Measurements from ENCODE around the gene CD44.
"Not testable (repeated sequence)": the region's sequence is repeated elsewhere in the genome, so short reads cannot be mapped to it uniquely, and the experiment has no call there.

The CD44 gene

DNA sequence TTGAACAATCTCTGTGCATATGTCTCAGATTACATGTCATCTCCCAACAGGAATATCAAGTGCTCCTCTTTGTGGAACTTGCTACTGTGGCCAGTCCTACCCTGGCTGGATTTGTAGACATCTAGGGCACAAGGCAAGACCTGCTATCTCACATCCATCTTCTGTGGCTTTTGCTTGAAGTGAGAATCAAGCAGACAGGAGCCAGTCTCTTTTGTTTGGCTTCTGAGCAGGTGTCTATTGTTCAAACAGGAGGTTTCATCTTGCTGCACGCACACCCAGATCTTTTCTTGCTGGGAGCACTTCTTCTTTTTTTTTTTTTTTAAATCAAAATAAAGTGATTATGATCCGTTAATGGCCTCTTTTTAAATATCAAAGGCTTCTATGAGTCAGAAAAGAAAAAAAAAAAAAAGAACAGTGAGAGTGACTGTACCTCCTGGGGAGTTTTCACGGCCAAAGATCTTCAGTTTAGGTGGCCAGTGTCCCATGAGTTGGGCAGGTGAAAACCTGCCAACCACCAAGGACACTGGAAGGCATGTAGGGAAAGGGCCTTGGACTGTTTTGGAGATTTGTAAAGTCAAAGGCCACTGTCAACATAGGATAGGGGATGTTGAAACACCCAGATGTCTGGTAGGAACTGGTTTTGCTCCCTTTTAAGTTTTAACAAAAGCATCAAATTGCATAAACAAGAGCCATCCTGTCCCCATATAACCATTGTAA, 78.1 kb downstream of the CD44 start:
- no peak for DNase-seq

DNA sequence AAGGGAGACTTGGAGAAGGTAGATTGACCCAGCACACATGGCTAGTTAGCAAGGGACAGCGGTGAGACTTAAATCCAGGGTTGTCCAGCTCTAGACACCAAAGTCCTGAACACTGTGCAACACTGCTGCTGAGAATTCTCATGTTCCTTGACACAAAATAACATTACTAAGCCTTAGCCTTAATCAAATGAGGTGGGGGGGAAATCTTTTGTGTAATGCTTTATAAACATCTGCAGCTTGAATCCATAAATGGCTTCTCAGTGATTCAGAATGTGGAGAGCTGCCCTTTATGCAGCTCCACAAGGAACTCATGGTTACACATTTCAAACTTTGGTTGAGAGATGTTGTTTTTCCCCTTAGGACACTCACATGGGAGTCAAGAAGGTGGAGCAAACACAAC, 80.0 kb downstream of the CD44 start:
- no peak for DNase-seq

DNA sequence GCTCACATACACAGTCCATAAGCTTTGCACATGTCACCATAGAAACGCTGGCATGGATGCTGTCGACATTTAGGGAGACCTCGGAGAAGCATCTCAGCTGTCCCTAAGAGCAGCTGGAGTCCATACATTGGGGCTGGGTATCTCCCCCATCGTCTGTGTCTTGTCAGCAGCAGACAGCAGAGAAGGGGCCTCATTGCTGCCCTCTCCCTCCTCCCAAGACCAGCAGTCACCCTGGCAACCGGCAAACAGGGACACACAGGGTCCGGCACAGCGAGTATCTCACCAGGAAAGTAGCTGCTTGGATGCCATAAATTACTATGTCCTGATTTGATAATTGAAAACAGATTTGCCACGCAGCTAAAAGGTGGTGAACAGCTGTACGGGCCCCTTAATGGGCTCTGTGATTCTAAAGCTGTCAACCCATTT, 84.4 kb downstream of the CD44 start:
- no peak for DNase-seq

DNA sequence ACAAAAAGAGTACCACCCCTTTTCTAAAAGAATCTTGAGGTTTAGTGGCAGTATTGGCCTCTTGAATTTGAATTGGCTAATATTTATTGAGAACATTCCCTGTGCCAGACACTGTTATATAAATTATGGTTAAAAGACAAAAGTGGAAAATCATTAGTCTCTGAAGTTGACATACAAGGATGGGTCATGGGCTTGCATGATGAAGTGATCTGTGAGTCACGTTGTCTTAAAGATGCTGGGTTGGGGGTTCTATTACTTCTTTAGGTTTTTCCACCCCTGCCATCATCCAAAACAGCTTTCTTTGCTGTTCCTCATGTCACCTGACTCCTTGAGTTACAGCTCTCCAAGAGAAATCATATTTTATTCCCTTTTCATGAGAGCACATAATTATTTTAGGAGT, 85.0 kb downstream of the CD44 start:
- no peak for DNase-seq

DNA sequence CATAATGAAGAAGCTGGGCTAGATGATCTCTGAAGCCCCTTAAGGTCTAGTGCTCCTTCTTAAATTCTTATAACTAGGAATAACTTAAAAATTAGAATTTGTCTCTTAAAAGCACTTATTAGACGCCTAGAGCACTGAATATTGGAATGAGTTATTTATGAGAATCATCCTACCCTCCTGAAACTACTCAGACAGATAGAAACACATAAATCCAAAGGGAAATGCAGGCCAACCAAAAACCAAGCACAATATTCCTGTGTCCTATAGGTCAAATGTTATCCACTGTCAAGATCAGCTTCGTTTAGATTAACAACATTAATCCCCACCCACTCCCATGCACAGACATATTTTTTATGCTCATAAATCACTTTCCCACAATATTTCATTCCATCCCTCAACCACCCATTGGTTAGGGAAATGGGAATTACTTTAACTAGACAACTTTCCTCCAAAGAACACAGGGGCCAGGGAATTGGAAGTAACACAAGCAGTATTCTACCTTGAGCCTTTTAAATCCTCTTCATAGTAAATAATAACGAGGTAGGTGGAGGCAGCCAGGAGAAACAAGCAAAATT, 87.1 kb downstream of the CD44 start:
- DNase-seq = no peak

DNA sequence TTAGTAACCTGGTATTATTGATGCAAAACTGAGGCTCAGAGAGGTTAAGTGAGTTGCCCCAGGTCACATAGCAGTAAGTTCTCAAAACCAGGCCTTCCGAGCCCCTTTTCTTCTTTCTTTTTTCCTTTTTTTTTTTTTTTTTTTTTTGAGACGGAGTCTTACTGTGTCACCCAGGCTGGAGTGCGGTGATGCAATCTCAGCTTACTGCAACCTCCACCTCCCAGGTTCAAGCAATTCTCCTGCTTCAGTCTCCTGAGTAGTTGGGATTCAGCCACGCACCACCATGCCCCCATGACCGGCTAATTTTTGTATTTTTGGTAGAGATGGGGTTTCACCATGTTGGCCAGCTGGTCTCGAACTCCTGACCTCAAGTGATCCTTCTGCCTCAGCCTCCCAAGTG, 87.8 kb downstream of the CD44 start:
- DNase-seq = not testable (repeated sequence)

DNA sequence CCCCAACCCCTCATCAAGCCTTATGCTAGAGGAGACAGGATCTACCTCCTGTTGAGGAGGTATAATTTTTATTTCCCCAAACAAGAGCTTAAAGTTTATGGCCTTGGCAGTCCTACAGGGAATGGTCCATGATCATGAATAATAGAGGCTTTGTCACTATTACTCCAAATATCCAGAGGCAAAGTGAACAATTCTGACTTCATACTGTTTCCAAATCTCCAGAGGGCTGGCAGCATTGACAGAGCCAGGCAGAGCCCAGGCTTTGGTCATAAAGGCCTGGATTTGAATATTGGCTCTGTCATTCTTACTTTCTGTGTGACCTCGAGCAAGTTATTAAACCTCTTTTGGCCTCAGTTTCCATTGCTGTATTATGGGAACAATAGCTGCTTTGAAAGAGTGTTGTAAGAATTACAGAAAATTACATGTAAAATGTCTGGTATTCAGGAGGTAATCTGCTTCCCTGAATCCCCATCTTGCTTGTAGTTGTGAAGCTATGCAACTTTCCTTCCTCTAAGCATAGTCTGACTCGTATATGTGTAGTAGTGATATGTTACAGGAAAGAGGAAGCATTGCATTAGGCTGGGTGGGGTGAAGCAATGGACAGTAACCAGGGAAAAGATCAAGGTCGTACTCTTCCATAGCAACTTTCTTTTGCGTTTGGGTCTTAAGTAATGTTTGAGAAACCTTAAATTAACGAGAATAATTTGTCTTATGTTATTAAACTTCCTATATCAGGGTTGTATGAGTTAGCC, 88.8 kb downstream of the CD44 start:
- no peak for DNase-seq

DNA sequence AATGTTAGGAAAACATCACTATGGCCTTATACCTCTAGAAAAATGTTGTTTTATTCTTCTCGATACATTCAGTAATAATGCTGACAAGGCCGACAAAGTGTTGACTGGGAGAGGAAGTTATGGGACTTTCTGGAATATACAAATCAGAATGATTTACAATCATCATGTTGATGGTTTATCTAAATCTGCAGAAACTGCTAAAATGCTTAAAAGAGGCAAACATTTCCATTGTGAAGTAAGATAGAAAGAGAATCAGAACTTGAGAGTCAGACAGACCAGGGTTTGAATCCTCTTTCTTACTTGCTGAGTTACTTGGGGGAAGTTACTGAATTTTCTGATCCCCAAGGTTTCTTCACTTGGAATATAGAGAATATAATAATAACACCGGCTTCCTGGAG, 89.4 kb downstream of the CD44 start:
- DNase-seq = no peak

DNA sequence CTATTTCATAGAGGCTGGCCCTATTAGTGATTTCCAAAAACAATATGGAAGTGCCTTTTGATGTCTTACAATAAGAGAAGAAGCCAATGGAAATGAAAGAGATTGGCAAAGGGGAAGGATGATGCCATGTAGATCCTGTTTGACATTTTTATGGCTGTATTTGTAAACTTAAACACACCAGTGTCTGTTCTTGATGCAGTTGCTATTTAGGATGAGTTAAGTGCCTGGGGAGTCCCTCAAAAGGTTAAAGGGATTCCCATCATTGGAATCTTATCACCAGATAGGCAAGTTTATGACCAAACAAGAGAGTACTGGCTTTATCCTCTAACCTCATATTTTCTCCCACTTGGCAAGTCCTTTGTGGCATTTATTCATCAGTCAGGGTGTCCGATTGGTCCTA, 91.4 kb downstream of the CD44 start:
- DNase-seq = no peak

DNA sequence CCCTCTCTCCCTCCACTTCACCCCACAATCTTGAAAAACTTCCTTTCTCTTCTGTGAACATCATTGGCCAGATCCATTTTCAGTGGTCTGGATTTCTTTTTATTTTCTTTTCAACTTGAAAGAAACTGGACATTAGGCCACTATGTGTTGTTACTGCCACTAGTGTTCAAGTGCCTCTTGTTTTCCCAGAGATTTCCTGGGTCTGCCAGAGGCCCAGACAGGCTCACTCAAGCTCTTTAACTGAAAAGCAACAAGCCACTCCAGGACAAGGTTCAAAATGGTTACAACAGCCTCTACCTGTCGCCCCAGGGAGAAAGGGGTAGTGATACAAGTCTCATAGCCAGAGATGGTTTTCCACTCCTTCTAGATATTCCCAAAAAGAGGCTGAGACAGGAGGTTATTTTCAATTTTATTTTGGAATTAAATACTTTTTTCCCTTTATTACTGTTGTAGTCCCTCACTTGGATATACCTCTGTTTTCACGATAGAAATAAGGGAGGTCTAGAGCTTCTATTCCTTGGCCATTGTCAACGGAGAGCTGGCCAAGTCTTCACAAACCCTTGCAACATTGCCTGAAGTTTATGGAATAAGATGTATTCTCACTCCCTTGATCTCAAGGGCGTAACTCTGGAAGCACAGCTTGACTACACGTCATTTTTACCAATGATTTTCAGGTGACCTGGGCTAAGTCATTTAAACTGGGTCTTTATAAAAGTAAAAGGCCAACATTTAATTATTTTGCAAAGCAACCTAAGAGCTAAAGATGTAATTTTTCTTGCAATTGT, 92.3 kb downstream of the CD44 start:
- DNase-seq = no peak

DNA sequence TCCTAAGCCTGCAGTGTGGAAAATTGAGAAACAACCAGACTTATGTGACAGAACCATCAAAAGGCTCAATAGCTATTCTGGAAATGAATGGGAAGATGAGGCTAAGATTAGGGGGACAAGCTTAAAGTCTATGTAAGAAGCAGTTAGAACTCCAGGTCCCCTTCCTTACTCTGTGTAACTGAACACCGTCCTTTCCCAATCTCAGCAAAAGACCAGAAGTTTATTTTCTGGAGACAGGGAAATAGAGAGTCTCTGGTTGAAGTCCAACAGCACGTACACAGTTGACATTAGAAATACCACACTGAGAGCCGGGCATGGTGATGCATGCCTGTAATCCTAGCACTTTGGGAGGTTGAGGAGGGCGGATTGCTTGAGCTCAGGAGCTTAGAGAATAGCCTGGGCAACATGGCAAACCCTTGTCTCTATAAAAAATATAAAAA, 93.9 kb downstream of the CD44 start:
- DNase-seq = no peak

DNA sequence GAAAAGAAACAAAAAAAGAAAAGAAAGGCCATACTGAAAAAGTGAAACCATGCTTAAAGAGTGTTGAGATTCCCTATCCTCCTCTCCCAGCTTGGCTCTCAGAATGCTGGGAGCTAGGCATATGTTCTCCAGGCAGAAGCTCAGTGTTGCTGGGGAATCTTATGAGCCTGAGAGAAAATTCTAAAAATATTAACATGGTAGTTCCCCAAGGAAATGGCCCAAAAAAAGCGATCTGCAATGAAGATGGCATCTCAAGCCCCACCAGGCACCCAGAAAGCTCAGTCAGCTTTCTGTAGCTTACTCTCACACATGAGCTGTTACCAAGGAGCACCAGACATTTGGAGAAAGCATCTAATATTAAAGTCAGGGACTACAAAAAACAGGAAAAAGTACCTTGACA, 94.5 kb downstream of the CD44 start:
- no peak for DNase-seq

DNA sequence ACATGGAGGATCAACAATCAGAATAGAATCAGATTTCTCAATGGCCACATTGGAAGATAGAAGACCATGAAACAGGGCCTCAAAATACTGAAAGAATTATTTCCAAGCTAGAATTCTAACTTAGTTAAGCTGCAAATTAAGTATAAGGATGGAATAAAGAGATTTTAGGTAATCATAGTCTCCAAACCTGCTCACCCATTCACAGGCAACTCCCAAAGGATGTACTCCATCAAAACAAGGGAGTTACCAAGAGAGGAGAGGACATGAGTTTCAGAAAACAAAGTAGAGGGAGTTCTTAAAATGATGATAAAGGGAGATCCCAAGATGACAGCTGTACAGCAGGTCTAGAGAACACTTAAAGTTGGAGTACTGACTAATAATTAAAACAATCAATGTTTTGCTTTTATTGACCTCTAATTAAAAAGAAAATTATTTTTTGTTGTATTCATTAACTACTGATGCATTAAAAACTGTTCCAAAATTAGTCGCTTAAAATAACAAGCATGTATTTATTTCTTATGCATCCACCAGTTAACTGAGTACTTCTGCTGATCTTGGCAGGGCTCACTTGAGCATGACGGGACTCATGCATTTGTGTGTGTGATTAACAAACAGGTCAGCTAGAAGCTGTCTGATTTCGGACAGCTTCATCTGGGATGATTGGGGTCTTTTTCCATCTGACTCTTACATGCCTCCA, 95.6 kb downstream of the CD44 start:
- no peak for DNase-seq

DNA sequence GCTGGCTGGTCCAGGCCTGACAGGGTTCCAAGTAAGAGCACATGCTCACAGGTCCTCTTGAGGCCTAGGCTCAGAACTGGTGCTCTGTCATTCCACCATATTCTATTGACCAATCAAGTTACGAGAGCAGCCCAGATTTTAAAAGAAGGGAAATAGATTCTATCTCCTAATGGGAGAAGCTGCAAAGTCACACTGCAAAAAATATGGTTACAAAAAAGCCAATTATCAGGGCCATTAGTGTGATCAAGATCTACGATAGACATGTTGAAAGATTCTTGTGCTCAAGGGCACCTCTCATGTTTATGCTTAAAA, 96.1 kb downstream of the CD44 start:
- no peak for DNase-seq

DNA sequence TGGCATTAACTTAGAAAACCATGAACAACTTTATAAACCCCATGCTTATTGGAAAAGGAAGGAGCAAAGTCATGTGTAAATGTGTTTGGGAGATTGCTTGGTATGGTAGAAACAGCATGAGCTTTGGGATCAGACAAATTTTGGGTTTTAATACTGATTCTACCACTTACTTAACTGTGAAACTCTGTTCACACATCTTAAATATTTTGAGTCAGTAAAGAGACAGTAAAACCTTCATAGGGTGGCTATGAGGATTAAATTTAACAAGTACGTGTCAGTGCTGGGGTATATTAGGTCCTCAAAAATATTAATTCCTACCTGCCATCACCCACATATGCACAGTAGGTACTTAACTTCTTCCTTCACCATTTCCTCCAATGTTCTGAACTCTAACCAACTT, 96.5 kb downstream of the CD44 start:
- no peak for DNase-seq

DNA sequence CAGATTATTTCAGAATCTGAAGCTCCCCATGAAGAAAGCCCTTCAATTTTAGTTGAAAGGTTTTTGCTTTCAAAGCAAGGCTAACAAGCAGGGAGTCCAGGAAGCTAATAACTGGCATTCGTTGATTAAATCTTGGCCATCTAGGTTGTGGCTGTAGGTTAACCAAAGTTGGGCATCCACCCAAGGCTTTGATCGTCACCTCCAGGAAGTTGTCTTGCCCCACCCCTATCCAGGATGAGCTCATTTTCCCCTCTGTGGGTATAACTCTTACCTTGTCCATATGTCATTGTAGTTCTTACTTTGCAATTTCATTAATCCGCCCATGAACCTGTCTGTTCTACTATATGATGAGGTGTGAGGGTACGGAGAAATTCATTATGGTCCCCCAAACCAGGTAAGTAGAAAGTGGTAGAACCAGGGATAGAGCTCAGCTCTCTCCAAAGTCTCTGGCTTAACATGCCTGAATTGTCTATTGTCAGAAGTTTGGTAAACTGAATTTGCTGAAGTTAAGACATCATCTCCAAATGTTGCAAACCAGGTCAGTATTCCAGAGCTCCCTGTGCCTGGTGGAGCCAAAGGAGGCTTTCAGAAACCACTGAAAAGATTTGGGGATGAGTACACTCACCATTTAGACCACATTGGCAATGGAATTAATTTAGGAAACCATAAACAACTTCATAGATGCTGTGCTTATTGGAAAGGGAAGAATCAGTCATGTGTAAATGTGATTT, 97.1 kb downstream of the CD44 start:
- no peak for DNase-seq

DNA sequence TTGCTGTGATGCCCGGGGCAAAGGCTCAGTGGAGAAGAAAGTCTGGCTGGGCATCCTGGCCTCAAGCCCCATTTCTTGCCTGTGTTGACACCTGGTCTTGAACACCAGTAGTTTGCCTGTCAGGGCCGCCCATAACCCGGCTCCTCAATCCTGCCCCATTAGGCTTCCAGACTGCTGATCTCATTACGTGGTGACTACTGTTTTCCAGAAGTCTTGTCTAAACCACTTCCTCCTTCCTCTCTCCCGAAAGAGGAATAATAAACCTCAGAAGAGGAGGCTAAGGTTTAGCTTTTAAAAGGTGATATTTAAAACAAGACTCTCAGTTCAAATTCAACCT, 97.7 kb downstream of the CD44 start:
- no peak for DNase-seq

DNA sequence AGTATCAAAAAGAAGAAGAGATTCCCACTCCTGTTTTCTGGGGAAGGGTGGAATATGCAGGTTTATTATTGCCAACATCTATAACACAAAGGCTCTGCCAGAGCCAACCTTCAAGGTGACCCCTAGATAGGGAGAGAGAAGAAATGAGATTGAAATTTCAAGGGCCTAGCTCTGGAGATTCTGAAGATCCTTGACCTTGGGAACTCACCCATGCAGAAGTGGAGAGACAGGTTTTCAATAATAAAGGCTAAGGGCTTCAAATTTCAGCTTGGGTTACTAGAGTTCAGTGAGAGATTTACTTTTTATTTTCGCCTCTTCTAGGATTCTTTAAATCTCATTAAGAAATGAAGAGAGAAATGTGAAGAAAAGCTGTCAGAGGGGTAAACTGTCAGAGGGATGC, 98.4 kb downstream of the CD44 start:
- DNase-seq = no peak

DNA sequence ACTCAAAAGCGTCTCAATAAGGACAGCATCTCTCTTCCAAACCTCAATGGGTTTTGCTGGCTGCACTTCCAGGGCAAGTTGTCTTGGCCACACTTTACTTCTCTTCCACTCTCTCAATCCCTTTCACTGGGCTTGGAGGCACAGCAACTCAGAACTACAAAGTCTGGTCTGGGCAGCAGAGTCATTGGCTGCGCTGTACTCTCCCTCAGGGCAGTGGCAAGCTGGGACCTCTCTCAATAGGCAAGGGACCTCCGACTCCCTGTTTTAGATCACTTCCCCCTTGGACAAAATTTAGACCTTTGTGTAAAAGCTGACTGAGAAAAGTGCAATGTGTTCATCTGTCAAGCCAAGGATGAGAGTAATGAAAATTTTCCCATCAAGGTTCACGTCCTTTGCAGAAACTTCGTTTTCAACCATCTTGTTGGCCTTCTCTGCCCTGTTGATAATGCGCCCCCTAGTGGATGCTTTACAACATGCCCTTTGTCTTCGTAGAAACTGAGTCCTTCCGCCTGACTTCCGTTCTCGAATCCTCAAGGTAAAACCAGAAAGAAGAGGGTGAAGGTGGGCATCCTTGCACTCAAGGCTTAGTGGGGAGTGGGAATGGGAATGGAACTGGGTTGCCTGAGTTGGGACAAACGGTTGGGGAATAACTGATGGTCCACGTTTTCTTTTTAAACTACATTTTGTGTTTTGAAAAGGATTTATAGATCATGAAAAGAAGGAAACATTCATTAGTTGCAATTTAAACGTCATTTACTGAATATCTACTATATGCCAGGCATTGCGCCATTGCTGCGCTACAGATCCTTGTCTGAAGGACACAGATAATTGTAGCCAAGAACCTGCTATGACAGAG, 99.1 kb downstream of the CD44 start:
- DNase-seq = no peak

DNA sequence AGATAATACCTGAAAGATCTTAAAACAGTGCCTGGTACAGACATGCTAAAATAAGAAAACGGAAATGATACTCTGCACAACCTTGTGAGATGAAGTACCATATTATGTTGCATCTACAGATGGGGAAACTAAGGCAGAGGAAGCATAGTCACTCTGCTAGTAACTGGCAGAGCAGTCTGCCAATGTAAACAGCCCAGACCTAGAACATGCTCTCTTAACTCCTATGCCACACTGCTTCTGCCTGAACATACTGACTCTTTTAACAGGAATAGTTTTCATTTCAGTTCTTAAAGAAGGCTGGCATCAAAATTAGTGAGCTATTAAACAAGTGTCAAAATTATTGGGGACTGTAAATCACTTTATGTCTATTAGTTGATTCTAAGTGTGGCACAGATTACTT, 99.9 kb downstream of the CD44 start:
- no peak for DNase-seq

DNA sequence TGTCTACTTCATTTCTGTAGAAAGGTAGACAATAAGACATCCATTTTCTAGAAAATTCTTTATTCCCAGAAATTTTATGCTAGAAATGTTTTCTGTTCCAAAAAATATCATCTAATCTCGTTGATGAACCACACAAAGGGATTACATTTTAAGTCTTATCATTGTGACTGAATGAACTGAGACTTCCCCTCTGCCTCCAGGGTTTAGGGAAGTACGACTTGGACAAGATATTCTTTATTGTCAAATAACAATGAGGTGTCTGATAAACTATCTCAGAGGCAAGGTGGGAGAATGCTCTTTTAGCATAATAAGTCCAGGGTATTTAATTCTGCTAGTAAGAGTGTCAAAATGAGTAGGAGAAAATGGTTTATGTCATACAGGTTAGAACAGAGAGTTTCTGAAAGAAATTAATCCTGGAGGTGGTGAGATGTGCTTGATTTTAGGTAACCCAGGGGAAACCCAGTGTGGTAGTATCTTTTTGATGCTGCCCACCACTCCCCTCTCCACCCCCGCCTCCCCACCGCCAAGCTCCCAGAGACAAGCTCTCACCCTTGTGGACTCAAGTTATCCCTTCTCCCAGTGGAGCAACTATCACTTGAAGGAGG, 100.6 kb downstream of the CD44 start:
- no peak for DNase-seq

Measured in activated CD8-positive, alpha-beta memory T cell treated with anti-CD3 and anti-CD28 coated beads for 24 hours (primary cell).